GM19324 (cell line): ENCODE data around the gene CTSG.
"Not testable (repeated sequence)": the region's sequence is repeated elsewhere in the genome, so short reads cannot be mapped to it uniquely, and the experiment has no call there.

ENCODE experiments used
- ATAC-seq: cut with Tn5 transposase; IDR thresholded peaks from one replicate; pipeline ENCODE4 v1.9.1; 2021; ENCODE audit warnings: mild to moderate bottlenecking, moderate library complexity; ENCODE audit not compliant: unreplicated experiment, low FRiP score

CTSG gene

GRCh38 chr14:24576182-24576581 is at the start of gene CTSG:
Gene CTSG (minus strand): TSS chr14:24576250. CDS start chr14:24576223, 27 bp downstream.
- ATAC-seq, result no peak

GRCh38 chr14:24613747-24614146 is 37.7 kb upstream of the CTSG start:
- no peak for ATAC-seq

GRCh38 chr14:24613241-24613640 is 37.2 kb upstream of the CTSG start:
- ATAC-seq, result no peak

GRCh38 chr14:24612196-24612595 is 36.1 kb upstream of the CTSG start:
- no peak for ATAC-seq

GRCh38 chr14:24609655-24610344 is 33.8 kb upstream of the CTSG start, which contains the start of gene GZMH:
Gene GZMH (minus strand): TSS chr14:24609685. CDS start chr14:24609613, 72 bp downstream.
- peak; percentile 48 for ATAC-seq

- no peak for ATAC-seq
Observed at GRCh38 chr14:24607635-24608514, 31.8 kb upstream of the CTSG start.

GRCh38 chr14:24607081-24607480 is 31.0 kb upstream of the CTSG start:
- peak; percentile 42 for ATAC-seq

- ATAC-seq, result no peak
Observed at GRCh38 chr14:24606297-24606696, 30.2 kb upstream of the CTSG start.

GRCh38 chr14:24605435-24606190 is 29.6 kb upstream of the CTSG start:
- peak; percentile 65 for ATAC-seq

GRCh38 chr14:24597403-24597802 is 21.4 kb upstream of the CTSG start:
- ATAC-seq, result no peak

- no peak for ATAC-seq
Observed at GRCh38 chr14:24595073-24595808, 19.2 kb upstream of the CTSG start.

GRCh38 chr14:24591004-24591403 is 15.0 kb upstream of the CTSG start:
- not testable (repeated sequence) for ATAC-seq

- ATAC-seq, result not testable (repeated sequence)
Observed at GRCh38 chr14:24584402-24584801, 8.4 kb upstream of the CTSG start.

- ATAC-seq, result no peak
Observed at GRCh38 chr14:24578558-24578957, 2.5 kb upstream of the CTSG start.

GRCh38 chr14:24576771-24577170 is 721 bp upstream of the CTSG start:
- ATAC-seq, result no peak

GRCh38 chr14:24574206-24574774 is 1.8 kb downstream of the CTSG start:
- no peak for ATAC-seq

- ATAC-seq, result no peak
Observed at GRCh38 chr14:24566318-24566717, 9.7 kb downstream of the CTSG start.

GRCh38 chr14:24565766-24566165 is 10.3 kb downstream of the CTSG start:
- no peak for ATAC-seq

- ATAC-seq, result no peak
Observed at GRCh38 chr14:24563505-24563904, 12.5 kb downstream of the CTSG start.

GRCh38 chr14:24556756-24557155 is 19.3 kb downstream of the CTSG start:
- ATAC-seq, result no peak
